HG03280 (cell line): ENCODE measurements around the gene SPRED3.
A peak's percentile ranks its signal among the peaks of the same experiment; 100 is the strongest.
"Not testable (repeated sequence)": the region's sequence is repeated elsewhere in the genome, so short reads cannot be mapped to it uniquely, and the experiment has no call there.

Experiments used
- ATAC-seq: cut with Tn5 transposase; IDR thresholded peaks from one replicate; pipeline ENCODE4 v1.9.1; 2021; ENCODE audit warnings: mild to moderate bottlenecking, moderate library complexity; ENCODE audit not compliant: unreplicated experiment

Gene SPRED3

DNA sequence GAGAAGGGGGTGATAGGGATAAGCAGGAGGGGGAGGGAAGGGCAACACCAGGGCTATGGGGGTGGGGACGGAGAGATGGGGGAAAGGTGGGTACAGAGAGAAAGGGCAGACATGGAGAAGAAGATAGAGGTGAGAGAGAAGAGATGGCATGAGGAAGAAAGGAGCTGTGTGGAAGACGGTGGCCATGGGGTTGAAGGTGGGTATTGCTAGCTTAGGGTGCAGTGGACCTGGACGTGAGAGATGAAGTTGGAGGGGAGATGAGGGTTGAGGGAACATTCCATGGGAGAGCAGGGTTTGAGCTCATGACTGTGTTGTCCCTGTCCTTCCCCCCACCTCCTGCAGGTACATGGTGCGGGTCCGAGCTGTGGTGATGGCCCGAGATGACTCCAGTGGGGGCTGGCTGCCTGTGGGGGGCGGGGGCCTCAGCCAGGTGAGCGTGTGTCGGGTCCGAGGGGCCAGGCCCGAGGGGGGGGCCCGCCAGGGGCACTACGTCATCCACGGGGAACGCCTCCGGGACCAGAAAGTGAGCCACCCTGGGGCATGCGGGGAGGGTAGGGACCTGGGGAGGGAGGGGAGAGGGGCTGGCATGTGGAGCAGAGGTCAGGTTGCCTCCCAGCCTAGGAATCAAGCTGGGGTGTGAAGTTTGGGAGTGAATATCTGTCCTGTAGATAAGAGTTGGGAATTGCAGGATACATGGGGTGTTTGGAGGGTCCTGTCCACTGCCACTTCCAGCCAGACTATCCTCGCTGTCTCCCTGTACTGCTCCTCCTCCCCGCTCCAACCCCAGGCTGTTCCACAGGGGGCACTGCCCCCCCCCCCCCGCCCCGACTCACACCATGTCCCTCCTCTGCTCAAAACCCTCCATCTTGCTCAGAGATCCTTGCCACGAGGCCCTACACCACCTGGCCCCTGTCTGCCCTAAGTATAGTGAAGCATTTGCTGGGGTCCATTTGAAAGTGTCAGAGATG lies 1.7 kb downstream of the SPRED3 start:
- no peak for ATAC-seq

DNA sequence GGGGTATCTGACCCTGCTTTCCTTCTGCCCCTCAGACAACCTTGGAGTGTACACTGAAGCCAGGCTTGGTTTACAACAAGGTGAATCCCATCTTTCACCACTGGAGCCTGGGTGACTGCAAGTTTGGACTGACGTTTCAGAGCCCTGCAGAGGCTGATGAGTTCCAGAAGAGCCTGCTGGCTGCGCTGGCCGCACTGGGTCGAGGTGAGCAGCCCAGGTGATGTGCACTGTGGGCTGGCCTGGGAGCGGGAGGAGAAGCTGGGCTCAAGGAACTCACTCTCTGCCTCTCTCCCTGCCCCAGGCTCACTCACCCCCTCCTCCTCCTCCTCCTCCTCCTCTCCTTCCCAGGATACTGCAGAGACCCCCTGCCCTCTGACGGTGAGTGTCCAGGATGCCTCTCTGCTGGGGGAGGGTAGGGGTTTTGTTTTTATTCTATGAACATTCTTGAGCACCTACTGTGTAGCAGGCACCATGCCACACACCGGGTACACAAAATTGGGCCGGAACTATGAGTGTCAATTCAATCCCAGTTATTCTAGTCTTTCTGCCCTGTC lies 3.5 kb downstream of the SPRED3 start:
- ATAC-seq: no peak

DNA sequence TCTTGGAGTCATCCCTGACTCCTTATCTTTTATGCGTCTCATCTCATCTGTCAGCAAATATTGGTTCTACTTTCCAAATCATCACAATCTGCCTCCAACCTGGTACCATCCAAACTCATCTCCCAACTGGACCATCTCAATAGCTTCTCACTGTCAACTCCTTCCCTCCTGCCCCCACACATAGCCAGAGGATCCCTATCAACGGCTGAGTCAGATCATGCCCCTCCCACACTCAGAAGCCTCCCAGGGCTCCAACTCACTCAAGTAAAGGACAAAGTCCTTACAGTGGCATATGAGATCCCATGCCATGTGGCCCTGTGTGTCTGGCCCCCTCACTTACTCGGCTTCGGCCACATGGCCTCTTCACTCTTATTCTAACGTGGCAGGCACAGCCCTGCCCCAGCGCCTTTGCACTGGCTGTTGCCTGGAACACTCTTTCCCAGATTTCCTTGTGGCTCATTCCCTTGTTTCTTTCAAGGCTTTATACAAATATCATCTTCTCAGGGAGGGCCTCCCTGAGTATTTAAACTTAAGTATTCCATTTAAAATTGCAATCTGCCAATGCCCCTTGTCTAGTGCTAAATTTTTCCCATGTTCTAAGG lies 4.3 kb downstream of the SPRED3 start:
- ATAC-seq: no peak

DNA sequence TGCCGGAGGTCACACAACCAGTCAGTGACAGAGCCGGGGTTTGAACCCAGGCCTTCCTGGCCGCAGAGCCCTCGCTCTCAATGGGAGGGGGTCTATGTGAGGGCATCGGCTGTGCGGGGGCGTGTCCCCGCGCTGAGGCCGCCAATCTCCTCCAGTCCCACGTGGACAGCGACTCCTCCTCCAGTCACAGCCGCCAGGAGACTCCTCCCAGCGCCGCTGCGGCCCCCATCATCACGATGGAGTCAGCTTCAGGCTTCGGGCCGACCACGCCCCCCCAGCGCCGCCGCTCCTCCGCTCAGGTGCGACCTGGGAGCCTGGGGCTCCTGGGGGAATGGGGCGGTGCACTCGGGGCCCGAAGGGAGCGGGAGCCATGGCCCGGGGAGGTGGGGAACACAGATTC lies 6.0 kb downstream of the SPRED3 start:
- ATAC-seq: peak; percentile 63

DNA sequence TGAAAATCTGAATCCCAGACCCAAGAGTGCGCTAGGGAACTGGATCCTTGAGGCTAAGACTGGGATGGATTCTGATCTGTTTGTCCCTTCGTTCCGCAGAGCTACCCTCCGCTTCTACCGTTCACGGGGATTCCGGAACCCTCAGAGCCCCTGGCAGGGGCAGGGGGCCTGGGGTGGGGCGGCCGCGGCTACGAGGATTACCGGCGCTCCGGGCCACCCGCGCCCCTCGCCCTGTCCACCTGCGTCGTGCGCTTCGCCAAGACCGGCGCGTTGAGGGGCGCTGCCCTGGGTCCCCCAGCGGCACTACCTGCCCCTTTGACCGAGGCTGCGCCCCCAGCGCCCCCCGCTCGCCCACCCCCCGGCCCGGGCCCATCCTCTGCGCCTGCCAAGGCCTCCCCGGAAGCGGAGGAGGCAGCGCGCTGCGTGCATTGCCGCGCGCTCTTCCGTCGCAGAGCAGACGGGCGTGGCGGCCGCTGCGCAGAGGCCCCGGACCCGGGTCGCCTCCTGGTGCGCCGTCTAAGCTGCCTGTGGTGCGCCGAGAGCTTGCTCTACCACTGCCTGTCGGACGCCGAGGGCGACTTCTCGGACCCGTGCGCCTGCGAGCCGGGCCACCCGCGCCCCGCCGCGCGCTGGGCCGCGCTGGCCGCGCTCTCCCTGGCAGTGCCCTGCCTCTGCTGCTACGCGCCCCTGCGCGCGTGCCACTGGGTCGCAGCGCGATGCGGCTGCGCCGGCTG lies 7.1 kb downstream of the SPRED3 start:
- no peak for ATAC-seq

- no peak for ATAC-seq
These were observed 10.6 kb downstream of the SPRED3 start for GRCh38 chr19:38399081-38399480.

GRCh38 chr19:38399537-38399936 lies 11.0 kb downstream of the SPRED3 start:
- ATAC-seq: no peak

DNA sequence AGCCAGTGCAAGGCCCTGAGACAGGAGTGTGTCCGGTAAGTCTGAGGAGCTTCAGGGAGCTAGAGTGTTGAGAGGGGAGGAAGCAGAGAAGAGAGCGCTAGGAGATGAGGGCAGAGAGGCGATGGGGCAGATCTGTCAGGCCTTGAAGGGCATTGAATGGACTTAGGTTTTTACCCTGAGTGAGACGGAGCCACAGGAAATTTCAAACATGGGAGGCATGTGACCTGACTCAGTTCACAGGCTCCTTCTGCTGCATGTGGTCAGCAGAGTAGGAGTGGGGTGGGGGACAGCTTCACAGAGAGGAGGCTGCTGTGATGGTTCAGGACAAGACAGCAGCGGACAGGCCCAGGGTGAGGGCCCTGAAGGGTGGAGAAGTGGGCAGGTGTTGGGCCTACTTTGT lies 11.9 kb downstream of the SPRED3 start:
- ATAC-seq: no peak

- ATAC-seq: no peak
These were observed 12.7 kb downstream of the SPRED3 start for GRCh38 chr19:38401148-38401547.

GRCh38 chr19:38402623-38402966 lies 14.1 kb downstream of the SPRED3 start:
- no peak for ATAC-seq

GRCh38 chr19:38402967-38403674 lies 14.6 kb downstream of the SPRED3 start, which contains the start of gene FAM98C:
FAM98C (plus strand) TSS chr19:38403093; CDS start chr19:38403154, 61 bp downstream.
- peak; percentile 94 for ATAC-seq

GRCh38 chr19:38404858-38405257 lies 16.4 kb downstream of the SPRED3 start:
- no peak for ATAC-seq

DNA sequence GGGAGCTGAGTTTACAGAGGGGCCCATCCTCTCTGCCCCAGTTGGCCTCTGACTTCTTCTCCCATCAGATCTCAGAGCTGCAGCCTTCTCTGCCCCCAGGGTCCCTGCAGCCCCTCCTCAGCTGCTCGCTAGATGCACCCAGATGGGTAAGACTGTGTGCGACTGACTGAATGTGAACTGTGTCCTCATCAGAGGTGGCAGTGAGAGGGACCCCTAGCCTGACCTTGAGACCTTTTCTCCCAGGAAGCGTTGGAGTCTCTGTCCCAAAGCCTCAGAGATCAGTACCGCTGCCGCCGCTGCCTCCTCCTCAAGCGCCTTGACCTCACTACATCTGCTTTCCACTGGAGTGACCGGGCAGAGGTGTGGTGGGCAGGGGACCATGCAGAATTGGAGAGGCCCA lies 16.8 kb downstream of the SPRED3 start:
- ATAC-seq: no peak

DNA sequence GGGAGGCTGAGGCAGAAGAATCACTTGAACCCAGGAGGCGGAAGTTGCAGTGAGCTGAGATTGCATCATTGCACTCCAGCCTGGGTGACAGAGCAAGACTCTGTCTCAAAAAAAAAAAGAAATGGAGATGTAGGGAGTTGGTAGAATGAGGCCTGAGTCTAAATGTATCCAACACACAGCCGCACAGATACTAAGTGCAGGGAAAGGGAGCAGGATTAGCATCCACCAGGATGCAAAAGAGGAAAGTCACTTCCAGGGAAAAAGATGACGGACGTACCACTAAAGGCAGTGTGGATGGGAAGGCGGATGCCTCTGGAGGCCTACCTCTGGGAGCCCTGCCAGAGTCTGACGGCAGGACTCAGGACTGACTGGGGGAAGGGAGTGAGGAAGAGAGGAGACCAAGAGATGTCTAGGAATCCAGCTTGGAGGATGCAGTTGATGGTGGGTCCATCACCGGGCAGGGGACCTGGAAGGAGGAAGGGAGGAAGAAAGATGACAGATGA lies 21.2 kb downstream of the SPRED3 start:
- ATAC-seq: no peak

GRCh38 chr19:38410407-38410806 lies 21.9 kb downstream of the SPRED3 start:
- ATAC-seq: not testable (repeated sequence)

GRCh38 chr19:38411041-38411712 lies 22.7 kb downstream of the SPRED3 start:
- no peak for ATAC-seq

DNA sequence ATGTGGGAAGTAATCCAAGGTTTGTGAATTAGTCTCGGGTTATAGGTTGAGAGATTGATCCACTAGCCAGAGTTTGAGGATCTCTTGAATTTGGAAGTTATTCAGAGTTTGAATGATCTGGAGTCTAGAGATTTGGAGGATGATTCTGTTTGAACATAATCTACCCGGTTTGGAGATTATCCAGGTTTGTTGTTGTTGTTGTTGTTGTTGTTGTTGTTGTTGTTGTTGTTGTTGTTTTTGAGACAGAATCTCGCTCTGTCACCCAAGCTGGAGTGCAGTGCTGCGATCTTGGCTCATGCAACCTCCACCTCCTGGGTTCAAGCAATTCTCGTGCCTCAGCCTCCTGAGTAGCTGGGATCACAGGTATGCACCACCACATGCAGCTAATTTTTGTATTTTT lies 23.4 kb downstream of the SPRED3 start:
- ATAC-seq: not testable (repeated sequence)

DNA sequence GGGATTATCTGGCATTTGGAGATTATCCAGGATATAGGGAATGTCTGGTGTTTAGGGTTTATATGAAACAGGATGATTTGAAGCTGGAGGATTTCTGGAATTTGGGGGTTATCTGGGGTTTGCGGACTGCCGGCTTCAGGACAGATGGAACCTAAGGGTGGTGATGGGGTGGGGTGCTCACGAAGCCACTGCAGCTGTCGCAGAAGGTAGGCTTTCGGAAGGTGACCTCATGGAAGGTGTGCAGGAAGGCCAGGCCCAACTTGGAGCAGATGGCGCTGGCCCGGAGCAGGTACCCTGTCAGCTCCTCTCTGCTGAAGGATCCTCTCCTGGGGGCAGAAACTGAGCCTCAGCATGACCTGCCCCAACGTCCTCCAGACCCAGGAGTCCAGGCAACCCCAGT lies 24.0 kb downstream of the SPRED3 start:
- ATAC-seq: no peak

DNA sequence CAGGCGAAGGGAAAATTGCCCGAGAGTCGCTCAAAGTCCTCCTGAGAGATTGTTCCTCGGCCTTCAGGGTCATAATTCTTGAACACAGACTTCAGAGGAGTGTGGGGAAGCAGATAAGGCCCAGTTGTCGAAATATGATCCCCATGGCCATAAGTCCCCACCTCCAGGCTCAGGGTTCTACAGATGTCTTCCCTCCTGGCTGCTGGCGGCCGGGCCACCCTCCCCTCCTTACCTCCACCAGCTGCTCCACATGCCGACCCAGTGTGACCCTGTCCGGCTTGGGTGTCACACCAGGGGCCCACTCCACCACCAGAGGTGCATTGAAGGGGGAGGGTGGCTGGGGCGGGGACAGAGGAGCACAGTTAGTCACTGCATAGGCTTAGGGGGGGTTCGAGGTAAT lies 24.5 kb downstream of the SPRED3 start:
- ATAC-seq: no peak

GRCh38 chr19:38413416-38413815 lies 24.9 kb downstream of the SPRED3 start:
- ATAC-seq: no peak
